ENCODE data around the gene METAP2. TPM values are rescaled to one million over a fixed set of nuclear protein-coding genes. Genes with fewer than 3 reads are reported as not detected.

METAP2 gene
- polyA plus RNA-seq, 3 donors: 17.0 to 26.0 (median 19.9) TPM

GRCh38 chr12:95528431-95528830 is 54.5 kb downstream of the METAP2 start:
- H3K4me1 Mint-ChIP-seq: no peaks in the 10 kb centered on the region

DNA sequence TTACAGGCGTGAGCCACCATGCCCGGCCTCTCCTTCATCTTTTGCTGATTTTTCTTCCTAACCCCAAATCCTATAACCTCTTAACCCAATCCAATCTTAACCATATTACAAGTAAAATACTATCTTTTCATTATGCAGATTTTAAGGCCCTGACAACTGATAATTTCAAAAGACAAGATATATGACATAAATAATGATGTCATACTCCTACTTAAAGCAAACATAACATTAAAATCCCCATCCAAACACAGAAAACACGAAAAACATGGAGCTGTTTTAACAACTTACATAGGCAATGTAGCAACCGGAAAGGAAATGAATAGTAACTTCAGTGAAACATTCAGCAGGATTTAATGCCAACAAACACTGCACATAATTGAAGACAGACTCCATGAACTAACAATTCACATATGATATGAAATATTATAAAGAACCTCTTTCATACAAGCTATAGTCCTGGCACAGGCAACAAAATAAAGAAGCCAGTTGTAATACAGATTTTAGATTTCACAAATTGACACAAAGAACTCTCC is 55.8 kb downstream of the METAP2 start:
- no peak overlapping the region for H3K27ac ChIP-seq (ENCODE audit: low read depth in 1 of 2, low read length in 2 of 2)
- H3K27me3 ChIP-seq (ENCODE audit: control insufficient read depth in 2 of 2, insufficient read depth in 2 of 2, low read length in 2 of 2): no peaks in the 10 kb centered on the region
- no peaks in the 10 kb centered on the region for H3K36me3 Mint-ChIP-seq
- no peak overlapping the region for H3K4me3 Mint-ChIP-seq
- WGBS (ENCODE audit: insufficient coverage): 83% methylated on average over 1 of the region's 4 CpGs
- H3K9me3 ChIP-seq (replicated peaks in 1 of 2; ENCODE audit: control insufficient read depth in 1 of 2, insufficient read depth in 1 of 2, low read length in 2 of 2): no peaks in the 10 kb centered on the region
- no peak overlapping the region for H2AFZ ChIP-seq (ENCODE audit: insufficient read depth, low read depth, low read length, poor library complexity, severe bottlenecking)
- no peak overlapping the region for H3K4me2 ChIP-seq (replicated peaks; ENCODE audit: extremely low read depth, low read length, poor library complexity, severe bottlenecking)
- no peak for DNase-seq
- H3K9ac ChIP-seq (ENCODE audit: insufficient read depth, low read length, poor library complexity, severe bottlenecking): no peak overlapping the region
- no peaks in the 10 kb centered on the region for H3K4me1 ChIP-seq (ENCODE audit: control insufficient read depth in 1 of 2, insufficient read depth in 2 of 2, low read length in 2 of 2)
- no peaks in the 10 kb centered on the region for H3K9me3 Mint-ChIP-seq
- no peaks in the 10 kb centered on the region for H4K20me1 ChIP-seq (ENCODE audit: insufficient read depth, low read length)
- peaks cover 2% of the 10 kb centered on the region for H3K4me1 Mint-ChIP-seq
- H3K36me3 ChIP-seq (replicated peaks in 1 of 2; ENCODE audit: control insufficient read depth in 1 of 2, insufficient read depth in 2 of 2, low read length in 2 of 2): no peaks in the 10 kb centered on the region
- peaks cover 2 to 7% (median 4%) of the 10 kb centered on the region in 3 donors for H3K27me3 Mint-ChIP-seq (ENCODE audit: low read depth in 3 of 3)
- no peak overlapping the region for H3K4me3 ChIP-seq (replicated peaks in 1 of 3; ENCODE audit: low read depth in 2 of 3, low read length in 3 of 3)
- H3K79me2 ChIP-seq (ENCODE audit: insufficient read depth, low read length): no peaks in the 10 kb centered on the region
- intact Hi-C loops (cut with micrococcal nuclease): loop anchor here in 1 of 2 donors (5.0 kb wide), 1 partner anchor 412 kb away; no protein-coding TSS in a partner anchor
- TF ChIP-seq CTCF (IDR thresholded peaks at IDR 0.05): no peak
- no peak overlapping the region for H3K27ac Mint-ChIP-seq

More at GRCh38 chr12:95528431-95528830, 54.5 kb downstream of the METAP2 start:
- H3K9me3 Mint-ChIP-seq: no peaks in the 10 kb centered on the region
- DNase-seq: no peak
- H3K27me3 ChIP-seq (ENCODE audit: control insufficient read depth in 2 of 2, insufficient read depth in 2 of 2, low read length in 2 of 2): no peaks in the 10 kb centered on the region
- no peak overlapping the region for H3K4me3 Mint-ChIP-seq
- intact Hi-C loops (cut with micrococcal nuclease): no loop called here
- no peak overlapping the region for H3K27ac ChIP-seq (ENCODE audit: low read depth in 1 of 2, low read length in 2 of 2)
- WGBS (ENCODE audit: insufficient coverage): 88% methylated on average over 3 of the region's 4 CpGs
- no peak overlapping the region for H3K9ac ChIP-seq (ENCODE audit: insufficient read depth, low read length, poor library complexity, severe bottlenecking)
- H2AFZ ChIP-seq (ENCODE audit: insufficient read depth, low read depth, low read length, poor library complexity, severe bottlenecking): no peak overlapping the region
- H3K27ac Mint-ChIP-seq: no peak overlapping the region
- H3K79me2 ChIP-seq (ENCODE audit: insufficient read depth, low read length): no peaks in the 10 kb centered on the region
- H3K4me3 ChIP-seq (replicated peaks in 1 of 3; ENCODE audit: low read depth in 2 of 3, low read length in 3 of 3): no peak overlapping the region
- H3K4me2 ChIP-seq (replicated peaks; ENCODE audit: extremely low read depth, low read length, poor library complexity, severe bottlenecking): no peak overlapping the region
- H3K4me1 ChIP-seq (ENCODE audit: control insufficient read depth in 1 of 2, insufficient read depth in 2 of 2, low read length in 2 of 2): no peaks in the 10 kb centered on the region
- H3K36me3 Mint-ChIP-seq: no peaks in the 10 kb centered on the region
- H3K27me3 Mint-ChIP-seq (ENCODE audit: low read depth in 3 of 3): peaks cover 2 to 7% (median 4%) of the 10 kb centered on the region in 3 donors
- H4K20me1 ChIP-seq (ENCODE audit: insufficient read depth, low read length): no peaks in the 10 kb centered on the region
- H3K36me3 ChIP-seq (replicated peaks in 1 of 2; ENCODE audit: control insufficient read depth in 1 of 2, insufficient read depth in 2 of 2, low read length in 2 of 2): no peaks in the 10 kb centered on the region
- H3K9me3 ChIP-seq (replicated peaks in 1 of 2; ENCODE audit: control insufficient read depth in 1 of 2, insufficient read depth in 1 of 2, low read length in 2 of 2): no peaks in the 10 kb centered on the region
- TF ChIP-seq CTCF (IDR thresholded peaks at IDR 0.05): no peak
